Tibial nerve (tissue), 4 donors: ENCODE data around the gene TEX19.

ENCODE experiments used
- EP300 ChIP-seq, 2 donors: sonication (generic); formaldehyde crosslinking; IDR thresholded peaks; one replicate each; pipeline ENCODE4 v1.6.1; 2017; ENCODE audit warnings: antibody characterized with exemption in 2 of 2, mild to moderate bottlenecking in 1 of 2
- POLR2A ChIP-seq, 2 donors: fragments of 450-650 bp; IDR thresholded peaks; one replicate each; pipeline ENCODE4 v1.6.1; 2017; ENCODE audit warnings: antibody characterized with exemption in 2 of 2, mild to moderate bottlenecking in 2 of 2, moderate library complexity in 2 of 2
- TF ChIP-seq, protein P1 (sequence below), 5 experiments: fragments of 200-600 bp in 3 of 5; fragments of 450-650 bp in 2 of 5; sonication (generic) in 3 of 5; IDR thresholded peaks; one replicate each; pipeline ENCODE4 v1.5.1; 2016 to 2019; ENCODE audit warnings: antibody characterized with exemption in 5 of 5, mild to moderate bottlenecking in 3 of 5, moderate library complexity in 2 of 5

- TF ChIP-seq, protein P1, sequence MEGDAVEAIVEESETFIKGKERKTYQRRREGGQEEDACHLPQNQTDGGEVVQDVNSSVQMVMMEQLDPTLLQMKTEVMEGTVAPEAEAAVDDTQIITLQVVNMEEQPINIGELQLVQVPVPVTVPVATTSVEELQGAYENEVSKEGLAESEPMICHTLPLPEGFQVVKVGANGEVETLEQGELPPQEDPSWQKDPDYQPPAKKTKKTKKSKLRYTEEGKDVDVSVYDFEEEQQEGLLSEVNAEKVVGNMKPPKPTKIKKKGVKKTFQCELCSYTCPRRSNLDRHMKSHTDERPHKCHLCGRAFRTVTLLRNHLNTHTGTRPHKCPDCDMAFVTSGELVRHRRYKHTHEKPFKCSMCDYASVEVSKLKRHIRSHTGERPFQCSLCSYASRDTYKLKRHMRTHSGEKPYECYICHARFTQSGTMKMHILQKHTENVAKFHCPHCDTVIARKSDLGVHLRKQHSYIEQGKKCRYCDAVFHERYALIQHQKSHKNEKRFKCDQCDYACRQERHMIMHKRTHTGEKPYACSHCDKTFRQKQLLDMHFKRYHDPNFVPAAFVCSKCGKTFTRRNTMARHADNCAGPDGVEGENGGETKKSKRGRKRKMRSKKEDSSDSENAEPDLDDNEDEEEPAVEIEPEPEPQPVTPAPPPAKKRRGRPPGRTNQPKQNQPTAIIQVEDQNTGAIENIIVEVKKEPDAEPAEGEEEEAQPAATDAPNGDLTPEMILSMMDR (IDR thresholded peaks at IDR 0.05) = no peak
- TF ChIP-seq POLR2A (IDR thresholded peaks at IDR 0.05) = no peak
- TF ChIP-seq EP300 (IDR thresholded peaks at IDR 0.05) = peak in 1 of 2 donors; percentile 7
Observed at GRCh38 chr17:82400830-82401229, 41.8 kb downstream of the TEX19 start.
